ENCODE measurements around the gene SLC43A2. TPM values are rescaled to one million over a fixed set of nuclear protein-coding genes. Genes with fewer than 3 reads are reported as not detected.

Gene SLC43A2
- total RNA-seq, 1 donor from 2014 or later, result 2.4 TPM

- H3K36me3 ChIP-seq (ENCODE audit: control insufficient read depth, insufficient read depth, low read length), result peaks cover 3% of the 10 kb centered on the region
- H3K27me3 ChIP-seq (ENCODE audit: control insufficient read depth, insufficient read depth, low read length), result no peaks in the 10 kb centered on the region
- no peak for DNase-seq (ENCODE audit: low read depth)
- no peak for TF ChIP-seq CTCF (IDR thresholded peaks at IDR 0.05; ENCODE audit: insufficient read depth, low read length, severe bottlenecking)
- H3K4me3 ChIP-seq (ENCODE audit: low read depth, low read length), result no peak overlapping the region
- no peak for FAIRE-seq
Measured at GRCh38 chr17:1521086-1521640, 107.5 kb downstream of the SLC43A2 start.

GRCh38 chr17:1519678-1520077 is 109.0 kb downstream of the SLC43A2 start:
- Histone ChIP-seq H3K27me3 (ENCODE audit: control insufficient read depth, insufficient read depth, low read length) (no peaks in the 10 kb centered on the region), H3K36me3 (ENCODE audit: control insufficient read depth, insufficient read depth, low read length) (no peaks in the 10 kb centered on the region), H3K4me3 (ENCODE audit: low read depth, low read length) (no peak overlapping the region)
- no peak for TF ChIP-seq CTCF (IDR thresholded peaks at IDR 0.05; ENCODE audit: insufficient read depth, low read length, severe bottlenecking)
- DNase-seq (ENCODE audit: low read depth), result no peak
- FAIRE-seq, result no peak

Other genes starting within 250 kb of the SLC43A2 start
- gene YWHAE, start 228.6 kb downstream of the SLC43A2 start, total RNA-seq, result 307 and 366 TPM in 2 replicates
- 131 and 152 TPM in 2 replicates for gene CRK, start 172.6 kb downstream of the SLC43A2 start, total RNA-seq
- 80.3 and 90.5 TPM in 2 replicates for gene MYO1C, start 136.1 kb downstream of the SLC43A2 start, total RNA-seq
- gene INPP5K, start 112.2 kb downstream of the SLC43A2 start, total RNA-seq, result 20.1 and 31.6 TPM in 2 replicates
- gene PITPNA, start 66.0 kb downstream of the SLC43A2 start, total RNA-seq, result 21.1 and 25.7 TPM in 2 replicates
- gene SCARF1, start 16.9 kb upstream of the SLC43A2 start, total RNA-seq, result 0.38 and 0.53 TPM in 2 replicates
- gene RILP, start 21.0 kb upstream of the SLC43A2 start, total RNA-seq, result 3.4 and 3.8 TPM in 2 replicates
- gene PRPF8, start 56.0 kb upstream of the SLC43A2 start, total RNA-seq, result 57.7 and 71.0 TPM in 2 replicates
- gene TLCD2, start 81.5 kb upstream of the SLC43A2 start, total RNA-seq, result 4.5 and 19.1 TPM in 2 replicates
- 13.8 and 21.6 TPM in 2 replicates for gene WDR81, start 95.9 kb upstream of the SLC43A2 start, total RNA-seq
- 0.79 and 1.5 TPM in 2 replicates for gene SERPINF2, start 114.0 kb upstream of the SLC43A2 start, total RNA-seq
- gene SERPINF1, start 133.2 kb upstream of the SLC43A2 start, total RNA-seq, result 51.3 and 112 TPM in 2 replicates
- 7.9 and 10.4 TPM in 2 replicates for gene SMYD4, start 201.1 kb upstream of the SLC43A2 start, total RNA-seq
- 33.2 and 36.9 TPM in 2 replicates for gene RPA1, start 201.2 kb upstream of the SLC43A2 start, total RNA-seq

All from bronchial epithelial cell (primary cell).